Sigmoid colon (tissue), 3 donors: ENCODE measurements around the gene DPP6.

Source experiments
- POLR2A ChIP-seq, 2 donors: fragments of 450-650 bp; IDR thresholded peaks; one replicate each; pipeline ENCODE4 v1.6.1; 2016; ENCODE audit warnings: antibody characterized with exemption in 2 of 2, mild to moderate bottlenecking in 2 of 2, moderate library complexity in 2 of 2
- TF ChIP-seq, protein P1 (sequence below), 4 experiments: fragments of 450-650 bp in 3 of 4; fragments of 200-600 bp in 1 of 4; IDR thresholded peaks; one replicate each; pipeline ENCODE4 v1.5.1; 2016 to 2019; ENCODE audit warnings: antibody characterized with exemption in 4 of 4, mild to moderate bottlenecking in 3 of 4, moderate library complexity in 2 of 4

DNA sequence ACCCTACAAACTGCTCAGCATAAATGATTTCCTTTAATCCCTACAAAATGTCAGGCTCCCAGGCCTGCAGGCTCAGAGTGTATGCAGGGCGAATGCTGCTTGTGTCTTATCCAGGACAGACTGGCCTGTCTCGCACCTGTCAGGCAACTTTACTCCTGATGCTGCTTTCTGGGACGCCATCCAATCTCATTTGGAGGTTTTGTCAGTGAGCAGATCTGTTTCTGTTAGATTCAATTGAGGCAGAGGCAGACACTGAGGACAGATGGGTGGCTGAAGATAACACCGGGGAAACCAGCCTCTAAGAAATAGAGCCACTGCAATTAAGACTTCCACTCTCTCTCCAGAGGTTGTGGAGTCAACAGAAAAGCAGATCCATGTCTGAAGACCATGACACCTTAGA is 115.6 kb downstream of the DPP6 start:
- TF ChIP-seq, protein P1, sequence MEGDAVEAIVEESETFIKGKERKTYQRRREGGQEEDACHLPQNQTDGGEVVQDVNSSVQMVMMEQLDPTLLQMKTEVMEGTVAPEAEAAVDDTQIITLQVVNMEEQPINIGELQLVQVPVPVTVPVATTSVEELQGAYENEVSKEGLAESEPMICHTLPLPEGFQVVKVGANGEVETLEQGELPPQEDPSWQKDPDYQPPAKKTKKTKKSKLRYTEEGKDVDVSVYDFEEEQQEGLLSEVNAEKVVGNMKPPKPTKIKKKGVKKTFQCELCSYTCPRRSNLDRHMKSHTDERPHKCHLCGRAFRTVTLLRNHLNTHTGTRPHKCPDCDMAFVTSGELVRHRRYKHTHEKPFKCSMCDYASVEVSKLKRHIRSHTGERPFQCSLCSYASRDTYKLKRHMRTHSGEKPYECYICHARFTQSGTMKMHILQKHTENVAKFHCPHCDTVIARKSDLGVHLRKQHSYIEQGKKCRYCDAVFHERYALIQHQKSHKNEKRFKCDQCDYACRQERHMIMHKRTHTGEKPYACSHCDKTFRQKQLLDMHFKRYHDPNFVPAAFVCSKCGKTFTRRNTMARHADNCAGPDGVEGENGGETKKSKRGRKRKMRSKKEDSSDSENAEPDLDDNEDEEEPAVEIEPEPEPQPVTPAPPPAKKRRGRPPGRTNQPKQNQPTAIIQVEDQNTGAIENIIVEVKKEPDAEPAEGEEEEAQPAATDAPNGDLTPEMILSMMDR (IDR thresholded peaks at IDR 0.05), result no peak
- TF ChIP-seq POLR2A (IDR thresholded peaks at IDR 0.05), result no peak
